HG03103 (cell line): ENCODE data around the gene BCL10.
A peak's percentile ranks its signal among the peaks of the same experiment; 100 is the strongest.
"Not testable (repeated sequence)": the region's sequence is repeated elsewhere in the genome, so short reads cannot be mapped to it uniquely, and the experiment has no call there.

Source experiments
- ATAC-seq: cut with Tn5 transposase; IDR thresholded peaks from one replicate; pipeline ENCODE4 v1.9.1; 2021; ENCODE audit warnings: low read depth; ENCODE audit not compliant: unreplicated experiment

Gene BCL10

GRCh38 chr1:85268801-85269585 lies 7.4 kb downstream of the BCL10 start:
- ATAC-seq, result no peak

GRCh38 chr1:85267313-85267712 lies 9.1 kb downstream of the BCL10 start:
- no peak for ATAC-seq

GRCh38 chr1:85264150-85264549 lies 12.3 kb downstream of the BCL10 start:
- no peak for ATAC-seq

- no peak for ATAC-seq
These were observed 13.4 kb downstream of the BCL10 start for GRCh38 chr1:85262985-85263384.

- ATAC-seq, result no peak
These were observed 16.5 kb downstream of the BCL10 start for GRCh38 chr1:85259912-85260274.

- peak; percentile 96 for ATAC-seq
These were observed 17.1 kb downstream of the BCL10 start, which contains the start of gene C1orf52 for GRCh38 chr1:85259118-85259911. Gene C1orf52, minus strand, starts transcription at chr1:85259662. Its CDS starts 29 bp downstream, at chr1:85259633.

GRCh38 chr1:85258536-85259117 lies 17.8 kb downstream of the BCL10 start:
- no peak for ATAC-seq

- ATAC-seq, result not testable (repeated sequence)
These were observed 27.4 kb downstream of the BCL10 start for GRCh38 chr1:85249042-85249441.

GRCh38 chr1:85245891-85246290 lies 30.5 kb downstream of the BCL10 start:
- ATAC-seq, result no peak

- ATAC-seq, result no peak
These were observed 31.0 kb downstream of the BCL10 start for GRCh38 chr1:85245456-85245855.

- ATAC-seq, result no peak
These were observed 32.0 kb downstream of the BCL10 start for GRCh38 chr1:85244271-85245061.

GRCh38 chr1:85243372-85243771 lies 33.1 kb downstream of the BCL10 start:
- no peak for ATAC-seq

GRCh38 chr1:85240643-85241042 lies 35.8 kb downstream of the BCL10 start:
- no peak for ATAC-seq

GRCh38 chr1:85240174-85240601 lies 36.2 kb downstream of the BCL10 start:
- ATAC-seq, result no peak

GRCh38 chr1:85237613-85238012 lies 38.8 kb downstream of the BCL10 start:
- ATAC-seq, result no peak

- ATAC-seq, result no peak
These were observed 46.0 kb downstream of the BCL10 start for GRCh38 chr1:85230305-85230977.

- ATAC-seq, result no peak
These were observed 46.8 kb downstream of the BCL10 start for GRCh38 chr1:85229574-85230097.

- ATAC-seq, result no peak
These were observed 47.5 kb downstream of the BCL10 start for GRCh38 chr1:85228972-85229371.

- no peak for ATAC-seq
These were observed 50.6 kb downstream of the BCL10 start for GRCh38 chr1:85225624-85226380.
